Mesothelial cell of epicardium (in vitro differentiated cells): Measurements from ENCODE around the gene CCR5. TPM values are rescaled to one million over a fixed set of nuclear protein-coding genes. Genes with fewer than 3 reads are reported as not detected.

Source experiments
- DNase-seq, 2 experiments: peaks; one replicate each; pipeline ENCODE4 v3.0.0; 2021; ENCODE audit warnings: low spot score in 2 of 2; ENCODE audit not compliant: unreplicated experiment in 2 of 2
- H3K27ac Mint-ChIP-seq: 2 replicates; pipeline ENCODE4 v1.8.0; 2021; ENCODE audit warnings: mixed read lengths
- H3K27me3 Mint-ChIP-seq: 2 replicates; pipeline ENCODE4 v1.8.0; 2021; ENCODE audit warnings: low read depth, mixed read lengths
- H3K36me3 Mint-ChIP-seq: 2 replicates; pipeline ENCODE4 v1.8.0; 2021; ENCODE audit warnings: mixed read lengths
- H3K4me1 Mint-ChIP-seq: 2 replicates; pipeline ENCODE4 v1.8.0; 2021; ENCODE audit warnings: mixed read lengths
- H3K4me3 Mint-ChIP-seq: 2 replicates; pipeline ENCODE4 v1.8.0; 2021; ENCODE audit warnings: mild to moderate bottlenecking, moderate library complexity, mixed read lengths
- H3K9me3 Mint-ChIP-seq: 2 replicates; pipeline ENCODE4 v1.8.0; 2021; ENCODE audit warnings: mixed read lengths
- CTCF ChIP-seq: fragments of 200-600 bp; sonication (generic); IDR thresholded peaks from one replicate; pipeline ENCODE4 v1.5.0; 2021; ENCODE audit warnings: antibody characterized with exemption; ENCODE audit not compliant: unreplicated experiment
- total RNA-seq: library from RNA; stranded (reverse); gene quantifications from 3 replicates; pipeline ENCODE4 v1.2.1, GENCODE V29; 2021

Gene CCR5
- total RNA-seq, 1 donor from 2014 or later, result not detected

GRCh38 chr3:46358466-46358865 is 12.3 kb upstream of the CCR5 start:
- DNase-seq, result no peak
- Mint-ChIP-seq H3K27ac (no peak overlapping the region), H3K27me3 (peaks cover 70% of the 10 kb centered on the region), H3K9me3 (no peaks in the 10 kb centered on the region), H3K36me3 (no peaks in the 10 kb centered on the region), H3K4me1 (no peaks in the 10 kb centered on the region), H3K4me3 (no peak overlapping the region)
- TF ChIP-seq CTCF, result no peak

- Mint-ChIP-seq H3K9me3 (no peaks in the 10 kb centered on the region), H3K36me3 (no peaks in the 10 kb centered on the region), H3K4me3 (no peak overlapping the region), H3K4me1 (no peaks in the 10 kb centered on the region), H3K27me3 (peaks cover 62% of the 10 kb centered on the region), H3K27ac (no peak overlapping the region)
- no peak for TF ChIP-seq CTCF
- no peak for DNase-seq
Measured at GRCh38 chr3:46359733-46360493, 10.8 kb upstream of the CCR5 start.

- Mint-ChIP-seq H3K4me3 (no peak overlapping the region), H3K9me3 (no peaks in the 10 kb centered on the region), H3K36me3 (no peaks in the 10 kb centered on the region), H3K27ac (no peak overlapping the region), H3K4me1 (no peaks in the 10 kb centered on the region), H3K27me3 (peaks cover 57% of the 10 kb centered on the region)
- DNase-seq, result no peak
- TF ChIP-seq CTCF, result no peak
Measured at GRCh38 chr3:46360907-46361306, 9.8 kb upstream of the CCR5 start.

- no peaks in the 10 kb centered on the region for H3K4me1 Mint-ChIP-seq
- DNase-seq, result no peak
- no peak overlapping the region for H3K4me3 Mint-ChIP-seq
- no peaks in the 10 kb centered on the region for H3K36me3 Mint-ChIP-seq
- TF ChIP-seq CTCF, result no peak
- H3K27ac Mint-ChIP-seq, result no peak overlapping the region
- H3K27me3 Mint-ChIP-seq, result peaks cover 56% of the 10 kb centered on the region
- H3K9me3 Mint-ChIP-seq, result no peaks in the 10 kb centered on the region
Measured at GRCh38 chr3:46361408-46362283, 9.1 kb upstream of the CCR5 start.

- no peak overlapping the region for H3K4me3 Mint-ChIP-seq
- TF ChIP-seq CTCF, result no peak
- peaks cover 44% of the 10 kb centered on the region for H3K27me3 Mint-ChIP-seq
- H3K27ac Mint-ChIP-seq, result no peak overlapping the region
- peaks cover 2% of the 10 kb centered on the region for H3K4me1 Mint-ChIP-seq
- DNase-seq, result no peak
- no peaks in the 10 kb centered on the region for H3K36me3 Mint-ChIP-seq
- H3K9me3 Mint-ChIP-seq, result no peaks in the 10 kb centered on the region
Measured at GRCh38 chr3:46365041-46365440, 5.7 kb upstream of the CCR5 start.
